ENCODE results near the gene KEAP1.

DNA sequence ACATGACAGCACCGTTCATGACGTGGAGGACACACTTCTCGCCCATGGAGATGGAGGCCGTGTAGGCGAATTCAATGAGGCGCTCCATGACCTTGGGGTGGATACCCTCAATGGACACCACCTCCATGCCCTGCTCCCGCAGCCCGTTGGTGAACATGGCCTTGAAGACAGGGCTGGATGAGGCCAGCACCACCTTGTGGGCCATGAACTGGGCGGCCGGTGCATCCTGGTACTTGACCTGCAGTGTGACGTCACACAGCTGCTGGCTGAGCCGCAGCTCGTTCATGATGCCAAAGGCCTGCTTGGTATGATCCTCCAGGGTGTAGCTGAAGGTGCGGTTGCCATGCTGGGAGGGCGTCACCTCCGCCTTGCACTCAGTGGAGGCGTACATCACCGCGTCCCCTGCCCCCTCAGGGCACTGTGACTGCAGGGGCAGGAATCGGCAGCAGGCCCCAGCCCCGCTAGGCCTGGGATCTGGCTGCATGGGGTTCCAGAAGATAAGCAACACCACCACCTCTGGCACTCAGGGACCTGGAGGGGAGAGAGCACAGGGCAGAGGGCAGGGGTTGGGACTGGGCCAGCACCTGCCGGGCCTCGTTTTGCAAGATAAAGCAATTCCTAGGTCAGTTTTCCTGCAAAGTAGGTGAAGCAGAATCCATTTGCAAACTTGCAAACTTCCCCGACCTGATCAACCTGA, 3.5 kb downstream of the KEAP1 start:
- TF ChIP-seq YY1 (IDR thresholded peaks at IDR 0.05; ENCODE audit: insufficient read depth, insufficient read length), result no peak
- no peak for TF ChIP-seq ZNF274 (IDR thresholded peaks at IDR 0.05; ENCODE audit: low read depth, low read length)
- TF ChIP-seq SUZ12 (IDR thresholded peaks at IDR 0.05; ENCODE audit: extremely low read depth, insufficient read depth, insufficient read length), result no peak

Data from NT2/D1 (cell line).